Stimulated activated CD8-positive, alpha-beta memory T cell treated with anti-CD3 and anti-CD28 coated beads, Interleukin-2, amount 100 ng/mL, for 1 hour (primary cell): Measurements from ENCODE around the gene DUSP8.
A peak's percentile ranks its signal among the peaks of the same experiment; 100 is the strongest.
"Not testable (repeated sequence)": the region's sequence is repeated elsewhere in the genome, so short reads cannot be mapped to it uniquely, and the experiment has no call there.

Experiments used
- DNase-seq, 2 donors: peaks; one replicate each; pipeline ENCODE4 v3.0.0-alpha.2; 2020; ENCODE audit warnings: low read depth in 2 of 2

Gene DUSP8

GRCh38 chr11:1586699-1587098 lies 14.6 kb upstream of the DUSP8 start:
- no peak for DNase-seq

GRCh38 chr11:1584661-1585370 lies 12.7 kb upstream of the DUSP8 start, which contains the start of gene KRTAP5-1:
TSS of gene KRTAP5-1 (minus strand) at chr11:1585283. CDS start at chr11:1585249, 34 bp downstream.
- not testable (repeated sequence) for DNase-seq

GRCh38 chr11:1582909-1583308 lies 10.8 kb upstream of the DUSP8 start:
- DNase-seq = not testable (repeated sequence)

GRCh38 chr11:1581976-1582375 lies 9.9 kb upstream of the DUSP8 start:
- no peak for DNase-seq

- no peak for DNase-seq
These were observed 4.8 kb upstream of the DUSP8 start for GRCh38 chr11:1576825-1577224.

GRCh38 chr11:1575756-1576155 lies 3.7 kb upstream of the DUSP8 start:
- not testable (repeated sequence) for DNase-seq

GRCh38 chr11:1574933-1575242 lies 2.8 kb upstream of the DUSP8 start:
- DNase-seq = no peak

- no peak for DNase-seq
These were observed 2.3 kb upstream of the DUSP8 start for GRCh38 chr11:1574238-1574932.

- DNase-seq = no peak
These were observed 1.8 kb upstream of the DUSP8 start for GRCh38 chr11:1573903-1574237.

- no peak for DNase-seq
These were observed 1.2 kb upstream of the DUSP8 start for GRCh38 chr11:1573077-1573902.

GRCh38 chr11:1571760-1572196 lies 293 bp downstream of the DUSP8 start:
- no peak for DNase-seq

- no peak for DNase-seq
These were observed 943 bp downstream of the DUSP8 start for GRCh38 chr11:1570896-1571759.

GRCh38 chr11:1570531-1570895 lies 1.6 kb downstream of the DUSP8 start:
- no peak for DNase-seq

- DNase-seq = no peak
These were observed 2.0 kb downstream of the DUSP8 start for GRCh38 chr11:1570001-1570453.

- no peak for DNase-seq
These were observed 2.8 kb downstream of the DUSP8 start for GRCh38 chr11:1569251-1569780.

- DNase-seq = peak in 1 of 2 donors; percentile 44
These were observed 3.6 kb downstream of the DUSP8 start for GRCh38 chr11:1568441-1568911.

- no peak for DNase-seq
These were observed 4.4 kb downstream of the DUSP8 start for GRCh38 chr11:1567721-1568100.

- no peak for DNase-seq
These were observed 4.9 kb downstream of the DUSP8 start for GRCh38 chr11:1567052-1567720.

- no peak for DNase-seq
These were observed 5.6 kb downstream of the DUSP8 start for GRCh38 chr11:1566381-1567051.

- no peak for DNase-seq
These were observed 6.2 kb downstream of the DUSP8 start for GRCh38 chr11:1565904-1566247.
